DMS153 (cell line): Measurements from ENCODE around the gene DSEL.

Experiments used
- DNase-seq: peaks from one replicate; lab custom pipeline; 2025; lab: John Stamatoyannopoulos, UW

DSEL gene

GRCh38 chr18:67500522-67501205 is 15.9 kb downstream of the DSEL start:
- no peak for DNase-seq

GRCh38 chr18:67496469-67496868 is 20.1 kb downstream of the DSEL start:
- no peak for DNase-seq

- DNase-seq, result no peak
Measured at GRCh38 chr18:67486534-67486933, 30.0 kb downstream of the DSEL start.

- no peak for DNase-seq
Measured at GRCh38 chr18:67485655-67486054, 30.9 kb downstream of the DSEL start.

GRCh38 chr18:67484458-67484857 is 32.1 kb downstream of the DSEL start:
- DNase-seq, result no peak

- DNase-seq, result no peak
Measured at GRCh38 chr18:67483952-67484351, 32.6 kb downstream of the DSEL start.

GRCh38 chr18:67483237-67483636 is 33.3 kb downstream of the DSEL start:
- DNase-seq, result no peak

GRCh38 chr18:67478249-67478648 is 38.3 kb downstream of the DSEL start:
- no peak for DNase-seq

GRCh38 chr18:67477522-67477921 is 39.0 kb downstream of the DSEL start:
- no peak for DNase-seq

- DNase-seq, result no peak
Measured at GRCh38 chr18:67476585-67476984, 39.9 kb downstream of the DSEL start.

GRCh38 chr18:67475673-67476072 is 40.8 kb downstream of the DSEL start:
- no peak for DNase-seq

GRCh38 chr18:67468038-67468437 is 48.5 kb downstream of the DSEL start:
- no peak for DNase-seq

- DNase-seq, result no peak
Measured at GRCh38 chr18:67467188-67467587, 49.3 kb downstream of the DSEL start.

GRCh38 chr18:67464499-67464898 is 52.0 kb downstream of the DSEL start:
- no peak for DNase-seq

- no peak for DNase-seq
Measured at GRCh38 chr18:67463829-67464228, 52.7 kb downstream of the DSEL start.

- DNase-seq, result no peak
Measured at GRCh38 chr18:67456711-67457110, 59.8 kb downstream of the DSEL start.
